IPS-11a (cell line): ENCODE results near the gene HYAL3.
"Not testable (repeated sequence)": the region's sequence is repeated elsewhere in the genome, so short reads cannot be mapped to it uniquely, and the experiment has no call there.

Experiments
- H3K4me3 ChIP-seq: one replicate; pipeline ENCODE4 v1.5.1; 2013; ENCODE audit warnings: low read depth, low read length, control low read depth

Gene HYAL3

DNA sequence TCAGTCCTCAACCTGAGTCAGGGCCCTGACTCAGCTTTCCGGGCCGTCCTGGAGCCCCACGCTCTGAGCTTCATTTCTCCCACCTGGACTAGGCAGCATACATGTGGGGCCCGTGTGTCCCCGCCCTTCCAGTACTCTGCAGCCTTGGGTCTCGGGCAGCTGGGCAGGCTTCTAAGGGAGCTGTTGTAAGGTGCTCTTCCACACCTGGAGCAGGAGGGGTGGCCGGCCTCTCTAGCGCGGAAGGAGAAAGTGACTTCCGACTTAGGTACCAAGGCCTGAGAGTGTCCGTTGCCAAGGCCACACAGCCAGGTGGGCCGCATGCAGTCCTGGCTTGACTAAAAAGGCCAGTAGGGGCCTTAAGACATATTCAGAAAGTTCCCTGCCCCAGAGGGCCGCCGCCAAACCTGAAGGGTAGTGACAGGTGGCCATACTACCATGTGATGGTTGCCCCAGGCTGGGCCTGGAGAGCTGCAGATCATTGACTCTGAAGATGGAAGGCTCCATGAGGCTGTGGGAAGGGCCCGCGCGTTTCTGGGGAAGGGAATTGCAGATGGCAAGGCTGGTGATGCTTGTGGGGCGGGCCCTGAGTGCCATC lies 39.7 kb downstream of the HYAL3 start:
- no peak overlapping the region for H3K4me3 ChIP-seq

DNA sequence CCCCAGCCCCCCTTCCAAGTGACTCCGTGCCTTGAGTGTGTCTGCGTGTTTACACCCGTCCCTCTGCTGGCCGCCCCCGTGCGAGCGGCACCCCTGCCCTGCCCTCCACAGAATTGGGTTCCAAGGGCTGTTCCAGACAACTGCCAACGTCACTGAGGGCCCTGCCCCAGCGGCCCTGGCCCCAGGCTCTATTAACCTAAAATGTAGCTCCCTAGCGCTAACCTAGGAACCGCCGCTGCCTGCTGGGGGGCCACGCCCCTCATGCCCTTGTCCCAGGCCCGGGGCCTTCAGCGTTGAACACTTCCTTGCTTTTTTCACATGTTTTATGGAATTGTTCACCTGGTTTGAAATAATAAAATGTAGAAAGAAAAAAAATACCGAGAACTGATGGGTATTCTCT lies 40.2 kb downstream of the HYAL3 start:
- H3K4me3 ChIP-seq = no peak overlapping the region

GRCh38 chr3:50258029-50258680 lies 41.0 kb downstream of the HYAL3 start:
- H3K4me3 ChIP-seq = no peak overlapping the region

DNA sequence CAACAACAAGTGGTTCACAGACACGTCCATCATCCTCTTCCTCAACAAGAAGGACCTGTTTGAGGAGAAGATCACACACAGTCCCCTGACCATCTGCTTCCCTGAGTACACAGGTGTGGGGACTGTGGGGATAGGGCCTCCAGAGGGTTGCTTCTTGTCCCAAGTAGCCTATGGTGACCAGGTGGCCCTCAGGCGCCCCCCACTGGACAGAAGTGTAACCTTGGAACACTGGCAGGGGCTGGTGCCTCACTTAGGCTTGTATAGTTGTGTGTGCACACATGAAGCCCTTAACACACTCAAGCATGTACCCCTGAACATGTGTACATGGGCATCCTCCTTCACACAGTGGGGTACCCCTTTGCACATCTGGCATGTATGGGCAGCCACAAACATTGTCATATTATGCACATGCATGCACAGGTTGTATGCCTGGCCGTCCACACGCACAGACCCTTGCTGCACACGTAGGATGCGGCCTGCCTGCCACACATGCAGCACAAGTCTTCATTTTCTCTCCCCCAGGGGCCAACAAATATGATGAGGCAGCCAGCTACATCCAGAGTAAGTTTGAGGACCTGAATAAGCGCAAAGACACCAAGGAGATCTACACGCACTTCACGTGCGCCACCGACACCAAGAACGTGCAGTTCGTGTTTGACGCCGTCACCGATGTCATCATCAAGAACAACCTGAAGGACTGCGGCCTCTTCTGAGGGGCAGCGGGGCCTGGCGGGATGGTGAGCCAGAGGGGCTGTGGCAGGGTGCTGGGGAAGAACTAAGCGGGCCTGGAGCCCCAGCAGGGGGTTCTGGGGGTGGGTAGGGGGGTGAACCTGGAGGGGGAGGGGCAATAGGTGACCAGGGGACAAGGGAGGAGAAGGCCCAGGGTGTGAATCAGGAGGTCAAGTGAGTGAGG lies 42.0 kb downstream of the HYAL3 start:
- no peak overlapping the region for H3K4me3 ChIP-seq

DNA sequence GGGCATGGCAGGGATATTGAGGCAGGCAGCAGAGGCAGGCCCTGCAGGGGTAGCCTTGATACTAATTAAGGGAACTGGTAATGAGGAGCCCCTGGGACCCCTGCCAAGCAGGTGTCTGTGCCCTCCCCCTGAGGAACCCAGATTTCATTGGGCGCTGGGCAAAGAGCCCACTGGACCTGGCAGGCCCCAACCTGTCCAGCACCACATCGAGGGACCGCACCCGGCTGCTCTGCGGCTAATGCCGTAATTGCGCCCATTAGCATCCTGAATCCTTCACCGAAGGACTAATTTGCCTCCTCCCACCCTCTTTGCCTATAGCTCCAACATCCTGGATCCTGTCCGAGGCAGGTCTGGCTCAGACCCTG lies 44.0 kb downstream of the HYAL3 start:
- H3K4me3 ChIP-seq = no peak overlapping the region

GRCh38 chr3:50254577-50255250 lies 44.5 kb downstream of the HYAL3 start:
- no peak overlapping the region for H3K4me3 ChIP-seq

GRCh38 chr3:50251220-50251619 lies 48.0 kb downstream of the HYAL3 start:
- H3K4me3 ChIP-seq = no peak overlapping the region

DNA sequence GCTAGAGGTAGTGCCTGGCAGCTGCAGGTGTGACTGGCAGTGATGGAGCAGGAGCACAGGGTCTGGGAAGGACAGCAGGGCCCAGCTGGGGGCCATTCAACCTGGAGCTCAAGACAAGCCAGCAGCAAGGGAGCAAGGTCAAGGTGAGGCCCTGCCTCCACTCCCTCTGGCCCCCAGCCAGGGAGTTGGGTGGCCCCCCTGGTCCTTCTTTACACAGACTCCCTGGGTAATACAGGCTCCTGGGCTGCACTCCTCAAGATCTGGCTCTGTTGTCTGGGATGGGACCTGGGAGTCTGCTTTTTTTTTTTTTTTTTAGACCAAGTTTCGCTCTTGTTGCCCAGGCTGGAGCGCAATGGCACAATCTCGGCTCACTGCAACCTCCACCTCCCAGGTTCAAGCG lies 48.7 kb downstream of the HYAL3 start:
- H3K4me3 ChIP-seq = no peak overlapping the region

DNA sequence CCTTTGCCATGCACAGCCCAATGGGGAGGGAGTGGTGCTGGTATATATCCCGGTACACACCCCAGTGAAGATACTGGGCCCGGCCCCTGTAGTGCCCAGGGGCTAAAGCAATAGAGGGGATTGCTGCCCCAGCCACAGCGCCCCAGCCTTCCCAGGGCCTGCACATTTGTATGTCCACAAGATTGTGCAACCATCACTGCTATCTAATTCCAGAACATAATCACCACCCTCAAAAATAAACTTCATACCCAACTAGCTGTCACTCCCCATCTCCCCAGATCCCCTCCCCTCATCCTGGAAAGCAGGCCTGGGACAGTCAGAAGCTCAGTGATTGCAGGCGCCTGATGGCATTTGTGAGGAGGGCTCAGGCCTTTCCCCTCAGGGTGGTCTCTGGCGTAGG lies 49.7 kb downstream of the HYAL3 start:
- H3K4me3 ChIP-seq = no peak overlapping the region

GRCh38 chr3:50248387-50248786 lies 50.8 kb downstream of the HYAL3 start:
- H3K4me3 ChIP-seq = no peak overlapping the region

- no peak overlapping the region for H3K4me3 ChIP-seq
Measured at GRCh38 chr3:50246517-50246954, 52.7 kb downstream of the HYAL3 start.

GRCh38 chr3:50245831-50246516 lies 53.2 kb downstream of the HYAL3 start:
- H3K4me3 ChIP-seq = no peak overlapping the region

DNA sequence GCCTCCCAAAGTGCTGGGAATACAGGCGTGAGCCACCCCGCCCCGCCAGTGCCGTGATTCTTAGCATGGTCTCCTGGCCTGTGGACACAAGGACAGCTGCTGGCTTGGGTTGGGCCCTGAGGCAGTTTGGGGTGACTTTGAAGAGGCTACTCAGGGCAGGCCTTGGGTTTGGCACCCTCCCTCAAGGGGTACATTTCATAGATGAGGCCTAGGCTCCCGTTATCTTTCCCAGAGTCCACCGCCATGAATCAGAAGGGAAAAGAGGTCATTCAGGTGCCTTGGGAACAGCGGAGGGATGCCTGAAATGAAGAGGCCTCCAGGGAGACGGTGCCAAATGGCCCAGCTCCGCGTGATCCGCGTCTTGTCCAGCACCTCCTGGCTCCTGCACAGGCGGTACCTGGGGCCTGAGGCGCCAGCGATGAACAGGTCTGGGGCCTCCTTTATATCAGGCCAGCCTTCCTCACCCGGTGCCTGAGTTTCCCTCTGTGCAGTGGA lies 53.9 kb downstream of the HYAL3 start:
- H3K4me3 ChIP-seq = no peak overlapping the region

- H3K4me3 ChIP-seq = not testable (repeated sequence)
Measured at GRCh38 chr3:50244813-50245212, 54.4 kb downstream of the HYAL3 start.

- no peak overlapping the region for H3K4me3 ChIP-seq
Measured at GRCh38 chr3:50243543-50243895, 55.7 kb downstream of the HYAL3 start.

GRCh38 chr3:50242851-50243542 lies 56.2 kb downstream of the HYAL3 start:
- no peak overlapping the region for H3K4me3 ChIP-seq
